GM12875 (cell line): ENCODE data around the gene MXRA7.

Experiments used
- H3K4me3 ChIP-seq: one replicate; pipeline ENCODE4 v1.5.1; 2011; ENCODE audit warnings: low read depth, low read length, control low read depth
- CTCF ChIP-seq: IDR thresholded peaks from 2 replicates; pipeline ENCODE4 v1.5.1; 2011; ENCODE audit warnings: low read depth, mild to moderate bottlenecking, control low read depth, inconsistent platforms, low read length, moderate library complexity, borderline replicate concordance; ENCODE audit not compliant: insufficient read depth

Gene MXRA7

GRCh38 chr17:76695059-76695831, 15.5 kb downstream of the MXRA7 start:
- TF ChIP-seq CTCF: no peak
- no peak overlapping the region for H3K4me3 ChIP-seq

GRCh38 chr17:76691379-76692191, 19.2 kb downstream of the MXRA7 start:
- H3K4me3 ChIP-seq: no peak overlapping the region

GRCh38 chr17:76690596-76691280, 20.0 kb downstream of the MXRA7 start:
- TF ChIP-seq CTCF: no peak
- H3K4me3 ChIP-seq: no peak overlapping the region

More at GRCh38 chr17:76691379-76692191, 19.2 kb downstream of the MXRA7 start:
- TF ChIP-seq CTCF: no peak

GRCh38 chr17:76689859-76690258, 20.9 kb downstream of the MXRA7 start:
- H3K4me3 ChIP-seq: no peak overlapping the region
- no peak for TF ChIP-seq CTCF

- TF ChIP-seq CTCF: no peak
- H3K4me3 ChIP-seq: no peak overlapping the region
Measured at GRCh38 chr17:76688165-76688622, 22.6 kb downstream of the MXRA7 start.

- no peak overlapping the region for H3K4me3 ChIP-seq
- TF ChIP-seq CTCF: no peak
Measured at GRCh38 chr17:76687298-76688164, 23.2 kb downstream of the MXRA7 start.
